Measurements from ENCODE around the gene PIGS. TPM values are rescaled to one million over a fixed set of nuclear protein-coding genes. Genes with fewer than 3 reads are reported as not detected.
"Not testable (repeated sequence)": the region's sequence is repeated elsewhere in the genome, so short reads cannot be mapped to it uniquely, and the experiment has no call there.

PIGS gene
- polyA plus RNA-seq, 1 of the 3 experiments (the other 2 are of a cell fraction): 78.5 TPM

GRCh38 chr17:28577466-28577824 is 6.1 kb upstream of the PIGS start:
- Histone ChIP-seq H3K4me2 (no peak overlapping the region), H3K79me2 (ENCODE audit: insufficient read depth) (no peaks in the 10 kb centered on the region), H4K20me1 (ENCODE audit: insufficient read depth) (no peaks in the 10 kb centered on the region), H3K9me3 (no peaks in the 10 kb centered on the region), H3K27ac (ENCODE audit: low read depth in 2 of 2, low read length in 1 of 2) (peak overlapping the region in 1 of 2 experiments; percentile 77; a peak in 2 of 4 replicates), H3K4me3 (ENCODE audit: low read depth in 2 of 2, low read length in 1 of 2) (no peak overlapping the region), H3K27me3 (ENCODE audit: insufficient read depth) (no peaks in the 10 kb centered on the region), H3K36me3 (replicated peaks in 1 of 2; ENCODE audit: control insufficient read depth in 1 of 2, insufficient read depth in 2 of 2, low read length in 1 of 2) (peaks cover 15 to 46% of the 10 kb centered on the region in 2 experiments), H3K9me2 (no peaks in the 10 kb centered on the region), H3F3A (replicated peaks; ENCODE audit: insufficient read depth) (peaks cover 19% of the 10 kb centered on the region), H3K4me1 (ENCODE audit: control insufficient read depth in 1 of 2, insufficient read depth in 2 of 2, low read depth in 1 of 2, low read length in 1 of 2) (peaks cover 0 to 31% of the 10 kb centered on the region in 2 experiments; a peak in 2 of 4 replicates), H3K9ac (no peak overlapping the region), H2AFZ (ENCODE audit: low read depth) (no peak overlapping the region)
- no peak for DNase-seq
- 100% methylated on average over 3 of the region's 3 CpGs for WGBS (ENCODE audit: low lambda C conversion rate)
- ChIA-PET CTCF (interaction anchor here (1.1 to 1.6 kb wide), 4 partner anchors 16 to 36 kb away, joined by 3 to 5 read pairs (median 4); no protein-coding TSS in a partner anchor), POLR2A (interaction anchor here (1.1 kb wide), 1 partner anchor 13 kb away, joined by 3 read pairs; no protein-coding TSS in a partner anchor)
- 0 out of 2 replicates have a peak, but pooled peaks have one; percentile 6 for TF ChIP-seq NFIC (IDR thresholded peaks at IDR 0.05; ENCODE audit: borderline replicate concordance)
- TF ChIP-seq JUND (IDR thresholded peaks at IDR 0.05): no peak
- TF ChIP-seq CHD2 (IDR thresholded peaks at IDR 0.05; ENCODE audit: low read length, partially characterized antibody): no peak

DNA sequence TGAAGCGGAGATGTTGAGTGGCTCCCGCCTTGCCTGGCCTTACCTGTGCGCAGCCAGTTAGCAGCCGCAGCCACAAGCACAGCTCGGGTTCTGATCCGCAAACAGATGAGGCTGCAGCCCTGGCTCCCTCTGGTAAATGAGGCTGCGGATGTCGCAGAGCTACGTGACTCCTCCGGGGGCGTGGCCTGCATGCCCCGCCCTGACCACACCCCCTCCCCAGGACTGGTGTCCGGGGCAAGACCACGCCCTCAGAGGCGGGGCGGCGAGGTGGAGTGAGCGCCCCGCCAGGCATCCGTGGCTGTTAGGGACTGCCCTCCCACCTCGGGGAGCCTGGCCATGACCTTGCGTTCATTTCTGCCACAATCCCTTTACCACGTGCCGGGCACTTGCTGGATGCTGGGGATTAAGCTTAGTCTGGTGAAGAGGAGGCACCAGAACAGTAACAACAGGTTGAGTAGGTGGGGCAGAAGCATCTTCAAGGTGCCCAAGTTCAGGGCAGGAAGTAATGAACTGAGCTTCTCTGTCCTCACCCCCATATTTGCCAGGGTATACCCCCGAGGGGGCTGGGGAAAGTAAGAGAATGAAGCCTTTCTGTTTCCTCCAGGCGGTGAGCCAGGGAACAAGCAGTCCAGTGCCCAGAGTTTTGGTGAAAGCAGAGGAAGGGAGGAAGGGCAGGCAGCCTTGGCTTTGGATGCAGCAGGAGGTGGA is 5.6 kb upstream of the PIGS start, which contains the start of gene ALDOC:
ALDOC (minus strand) TSS at position 138 of the 708 bp plus-strand sequence. CDS start 1,363 bp downstream, outside the sequence.
- DNase-seq: peak; percentile 97
- TF ChIP-seq FOSL2 (IDR thresholded peaks at IDR 0.05; ENCODE audit: borderline replicate concordance, low read depth) (no peak), MXI1 (IDR thresholded peaks at IDR 0.05; ENCODE audit: low read depth, low read length) (peak; percentile 64)
- peaks cover 0 to 36% of the 10 kb centered on the region in 2 experiments; a peak in 3 of 4 replicates for H3K4me1 ChIP-seq (ENCODE audit: control insufficient read depth in 1 of 2, insufficient read depth in 2 of 2, low read depth in 1 of 2, low read length in 1 of 2)
- H3F3A ChIP-seq (replicated peaks; ENCODE audit: insufficient read depth): peaks cover 19% of the 10 kb centered on the region
- ChIA-PET POLR2A (interaction anchor here (1.1 kb wide), 1 partner anchor 13 kb away, joined by 3 read pairs; no protein-coding TSS in a partner anchor), CTCF (interaction anchor here (1.1 to 1.4 kb wide), 3 partner anchors 16 to 36 kb away, joined by 3 to 5 read pairs (median 4); no protein-coding TSS in a partner anchor)
- no peak within 1 kb of the TSS for H2AFZ ChIP-seq (ENCODE audit: low read depth)
- peak within 1 kb of the TSS in 1 of 2 experiments; percentile 77; a peak in 2 of 4 replicates for H3K27ac ChIP-seq (ENCODE audit: low read depth in 2 of 2, low read length in 1 of 2)
- no peaks in the 10 kb centered on the region for H3K27me3 ChIP-seq (ENCODE audit: insufficient read depth)
- H3K9me2 ChIP-seq: no peaks in the 10 kb centered on the region
- peaks cover 12 to 41% of the 10 kb centered on the region in 2 experiments for H3K36me3 ChIP-seq (replicated peaks in 1 of 2; ENCODE audit: control insufficient read depth in 1 of 2, insufficient read depth in 2 of 2, low read length in 1 of 2)
- no peaks in the 10 kb centered on the region for H3K9me3 ChIP-seq
- H3K79me2 ChIP-seq (ENCODE audit: insufficient read depth): no peaks in the 10 kb centered on the region
- H4K20me1 ChIP-seq (ENCODE audit: insufficient read depth): no peaks in the 10 kb centered on the region
- peak within 1 kb of the TSS in 1 of 2 experiments; percentile 24; a peak in 1 of 4 replicates for H3K4me3 ChIP-seq (ENCODE audit: low read depth in 2 of 2, low read length in 1 of 2)
- H3K9ac ChIP-seq: no peak within 1 kb of the TSS
- WGBS (ENCODE audit: low lambda C conversion rate): 41% methylated on average over 10 of the region's 26 CpGs
- H3K4me2 ChIP-seq: no peak within 1 kb of the TSS

GRCh38 chr17:28576016-28576415 is 4.7 kb upstream of the PIGS start:
- H2AFZ ChIP-seq (ENCODE audit: low read depth); H3K9ac ChIP-seq; POLR2A ChIA-PET; H3K9me3 ChIP-seq; H4K20me1 ChIP-seq (ENCODE audit: insufficient read depth); DNase-seq; H3K27me3 ChIP-seq (ENCODE audit: insufficient read depth); H3K9me2 ChIP-seq; H3K4me2 ChIP-seq; H3K79me2 ChIP-seq (ENCODE audit: insufficient read depth): not testable (repeated sequence)
- peak overlapping the region in 1 of 2 experiments; percentile 67; a peak in 2 of 4 replicates for H3K27ac ChIP-seq (ENCODE audit: low read depth in 2 of 2, low read length in 1 of 2)
- CTCF ChIA-PET: interaction anchor here (0.7 to 1.7 kb wide), 9 partner anchors 10 to 175 kb away, joined by 3 to 19 read pairs (median 3); no protein-coding TSS in a partner anchor
- H3K36me3 ChIP-seq (replicated peaks in 1 of 2; ENCODE audit: control insufficient read depth in 1 of 2, insufficient read depth in 2 of 2, low read length in 1 of 2): peaks cover 12 to 38% of the 10 kb centered on the region in 2 experiments
- 79% methylated on average over 3 of the region's 3 CpGs for WGBS (ENCODE audit: low lambda C conversion rate)
- peaks cover 0 to 36% of the 10 kb centered on the region in 2 experiments; a peak in 3 of 4 replicates for H3K4me1 ChIP-seq (ENCODE audit: control insufficient read depth in 1 of 2, insufficient read depth in 2 of 2, low read depth in 1 of 2, low read length in 1 of 2)
- H3K4me3 ChIP-seq (ENCODE audit: low read depth in 2 of 2, low read length in 1 of 2): peak overlapping the region in 1 of 2 experiments; percentile 6; a peak in 1 of 4 replicates
- peaks cover 19% of the 10 kb centered on the region for H3F3A ChIP-seq (replicated peaks; ENCODE audit: insufficient read depth)

Data from SK-N-SH (cell line).